GM18520 (cell line): ENCODE data around the gene A3GALT2.
A peak's percentile ranks its signal among the peaks of the same experiment; 100 is the strongest.
"Not testable (repeated sequence)": the region's sequence is repeated elsewhere in the genome, so short reads cannot be mapped to it uniquely, and the experiment has no call there.

Experiments used
- ATAC-seq: cut with Tn5 transposase; IDR thresholded peaks from one replicate; pipeline ENCODE4 v1.9.1; 2021; ENCODE audit not compliant: unreplicated experiment

The A3GALT2 gene

GRCh38 chr1:33316601-33317000 lies 4.3 kb downstream of the A3GALT2 start:
- no peak for ATAC-seq

GRCh38 chr1:33314416-33314815 lies 6.5 kb downstream of the A3GALT2 start:
- ATAC-seq: no peak

GRCh38 chr1:33312413-33312749 lies 8.5 kb downstream of the A3GALT2 start:
- no peak for ATAC-seq

DNA sequence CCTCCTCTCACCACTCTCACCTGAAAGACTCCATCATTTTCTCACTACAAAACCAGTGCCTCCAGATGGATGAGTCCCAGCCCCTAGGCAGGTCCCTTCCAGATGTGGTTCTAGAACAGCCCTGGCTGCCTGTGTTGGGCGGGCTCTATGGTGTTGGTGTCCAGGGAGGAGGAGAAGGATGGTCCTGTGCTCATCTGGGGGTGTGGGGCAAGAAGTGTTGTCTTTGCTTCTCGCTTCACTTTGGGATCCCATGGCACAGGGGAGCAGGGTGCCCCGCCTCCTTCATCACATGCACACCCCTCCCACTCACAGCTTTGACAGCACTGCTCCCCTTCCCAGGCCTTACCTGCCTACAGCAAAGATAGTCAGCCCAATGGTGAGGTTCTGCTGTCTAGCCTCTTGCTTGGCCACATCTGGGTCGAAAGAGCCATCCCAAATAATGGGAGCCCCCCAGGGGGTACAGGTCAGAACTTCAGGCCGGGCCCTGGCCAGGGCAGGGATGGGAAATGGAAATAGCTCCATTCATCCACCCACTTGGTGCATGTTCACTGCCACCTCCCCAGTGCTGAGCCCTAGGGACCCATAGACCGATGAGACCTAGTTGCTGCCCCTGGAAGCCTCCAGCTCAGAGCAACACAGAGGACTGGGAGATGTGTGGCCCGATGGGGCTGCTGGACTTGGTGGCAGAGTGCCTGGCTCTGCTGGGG lies 9.0 kb downstream of the A3GALT2 start:
- no peak for ATAC-seq

- ATAC-seq: no peak
Observed at GRCh38 chr1:33310702-33311101, 10.2 kb downstream of the A3GALT2 start.

- ATAC-seq: not testable (repeated sequence)
Observed at GRCh38 chr1:33309351-33309750, 11.5 kb downstream of the A3GALT2 start.

DNA sequence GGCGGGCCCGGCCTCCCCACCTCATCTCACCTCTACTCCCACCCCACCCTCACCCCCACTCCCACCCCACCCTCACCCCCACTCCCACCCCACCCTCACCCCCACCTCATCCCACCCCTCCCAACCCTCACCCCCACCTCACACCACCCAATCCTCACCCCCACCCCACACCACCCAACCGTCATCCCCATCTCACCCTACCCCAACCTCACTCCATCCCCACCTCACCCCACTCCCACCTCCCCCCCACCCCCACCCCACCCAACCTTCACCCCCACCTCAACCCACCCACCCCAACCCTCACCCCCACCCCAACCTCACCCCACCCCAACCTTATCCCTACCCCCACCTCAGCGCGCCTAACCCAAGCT lies 13.4 kb downstream of the A3GALT2 start:
- ATAC-seq: no peak

GRCh38 chr1:33306653-33307493 lies 14.0 kb downstream of the A3GALT2 start:
- no peak for ATAC-seq

DNA sequence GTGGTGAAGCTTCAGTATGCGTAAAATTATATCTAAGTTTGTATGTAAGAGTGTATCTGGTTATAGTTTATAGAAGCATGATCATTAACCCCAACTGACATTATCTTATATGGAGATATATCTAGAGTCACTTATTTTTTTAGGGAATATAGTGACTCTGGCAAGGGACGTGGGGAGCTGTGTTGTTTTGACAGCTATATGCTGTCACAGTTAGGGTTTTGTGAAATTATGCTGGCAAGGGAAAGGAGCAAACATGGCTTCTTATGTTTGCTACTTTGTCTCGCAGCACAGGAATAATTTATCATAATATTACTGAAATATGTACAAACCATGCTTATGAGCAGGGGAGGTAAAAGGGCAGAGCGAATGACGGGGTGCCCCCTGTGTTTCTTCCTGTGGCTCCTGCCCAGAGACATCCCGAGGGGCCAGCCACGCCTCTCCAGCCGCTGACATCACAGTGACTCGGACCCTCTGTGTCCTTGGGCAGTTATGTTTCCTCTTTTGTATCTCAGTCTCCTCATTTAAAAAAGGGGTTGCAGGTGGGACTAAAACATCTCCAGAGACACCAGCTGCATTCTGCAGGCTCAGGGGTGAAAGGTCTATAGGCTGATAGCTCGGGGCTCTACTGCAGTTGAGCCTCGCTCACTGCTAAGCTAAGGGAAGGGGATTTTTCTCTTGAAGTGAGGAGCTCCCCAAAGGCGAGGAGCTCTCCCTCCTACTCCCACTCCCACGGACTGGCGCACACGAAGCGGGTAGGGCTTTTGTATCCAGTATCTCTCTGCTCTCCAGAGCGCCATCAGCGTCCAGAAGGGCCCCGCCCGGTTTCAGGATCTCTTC lies 14.9 kb downstream of the A3GALT2 start:
- no peak for ATAC-seq

DNA sequence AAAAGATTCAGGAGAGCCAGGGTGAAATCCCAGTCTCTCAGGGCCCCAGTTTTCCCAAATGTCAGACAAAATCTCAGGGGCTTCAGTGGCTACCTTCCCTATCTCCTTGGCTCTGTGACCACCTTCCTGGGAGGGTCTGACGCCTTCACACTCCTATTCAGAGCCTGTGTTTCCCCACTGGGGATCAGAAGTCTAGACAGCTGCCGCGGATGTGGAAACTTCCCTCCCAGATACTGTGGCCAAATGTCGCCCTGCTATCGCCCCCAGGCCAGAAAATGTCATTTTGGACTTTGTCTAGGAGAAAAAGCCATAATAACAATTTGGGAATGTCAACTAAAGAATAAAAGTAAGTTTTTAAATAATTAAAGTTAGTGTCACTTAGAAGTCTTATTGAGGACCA lies 15.9 kb downstream of the A3GALT2 start:
- no peak for ATAC-seq

DNA sequence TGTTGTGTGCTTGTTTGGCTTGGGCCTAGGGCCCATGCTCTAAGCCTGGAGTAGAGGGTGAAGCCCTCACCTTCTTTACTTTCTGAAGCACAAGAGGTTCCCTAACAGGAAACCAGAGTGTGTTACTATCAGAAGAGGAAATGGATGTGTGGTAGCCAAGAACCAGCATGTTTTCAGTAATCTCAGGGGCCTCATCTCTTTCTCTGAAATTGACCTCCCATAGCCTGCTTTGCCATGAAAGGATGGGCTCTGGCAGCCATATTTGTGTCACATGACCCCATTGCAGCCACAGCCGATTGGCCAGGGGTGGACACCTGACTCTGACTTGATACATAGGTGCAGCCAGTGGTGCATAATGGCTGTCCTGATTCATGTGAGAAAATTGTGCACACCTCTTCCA lies 18.6 kb downstream of the A3GALT2 start:
- no peak for ATAC-seq

DNA sequence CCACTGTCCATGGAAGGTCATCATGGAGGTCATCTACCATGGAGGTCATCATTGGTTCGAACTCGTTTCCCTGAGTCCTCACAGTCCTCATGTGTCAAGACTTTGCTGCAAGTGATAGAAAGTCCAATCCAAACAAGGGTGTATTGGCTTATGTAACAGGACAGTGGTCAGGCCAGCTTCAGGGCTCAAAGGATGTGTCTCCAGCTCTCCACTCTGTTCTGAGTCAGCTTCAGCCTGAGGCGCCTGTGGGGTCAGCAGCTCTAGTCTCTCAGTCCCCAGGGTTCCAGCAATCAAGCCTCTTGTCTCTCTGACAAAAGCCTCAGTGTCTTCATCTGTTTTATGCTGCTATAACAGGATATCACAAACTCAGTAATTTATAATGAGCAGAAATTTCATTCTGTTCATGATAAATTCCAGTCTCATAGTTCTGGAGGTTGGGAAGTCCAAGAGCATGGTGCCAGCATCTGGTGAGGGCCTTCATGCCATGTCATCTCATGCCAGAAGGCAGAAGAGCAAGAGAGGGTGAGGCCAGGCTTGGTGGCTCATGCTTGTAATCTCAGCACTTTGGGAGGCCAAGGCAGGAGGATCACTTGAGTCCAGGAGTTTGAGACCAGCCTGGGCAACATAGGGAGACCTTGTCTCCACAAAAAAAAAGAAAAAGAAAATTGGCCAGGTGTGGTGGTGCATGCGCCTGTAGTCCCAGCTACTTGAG lies 19.5 kb downstream of the A3GALT2 start:
- no peak for ATAC-seq

- ATAC-seq: no peak
Observed at GRCh38 chr1:33300673-33301072, 20.2 kb downstream of the A3GALT2 start.

DNA sequence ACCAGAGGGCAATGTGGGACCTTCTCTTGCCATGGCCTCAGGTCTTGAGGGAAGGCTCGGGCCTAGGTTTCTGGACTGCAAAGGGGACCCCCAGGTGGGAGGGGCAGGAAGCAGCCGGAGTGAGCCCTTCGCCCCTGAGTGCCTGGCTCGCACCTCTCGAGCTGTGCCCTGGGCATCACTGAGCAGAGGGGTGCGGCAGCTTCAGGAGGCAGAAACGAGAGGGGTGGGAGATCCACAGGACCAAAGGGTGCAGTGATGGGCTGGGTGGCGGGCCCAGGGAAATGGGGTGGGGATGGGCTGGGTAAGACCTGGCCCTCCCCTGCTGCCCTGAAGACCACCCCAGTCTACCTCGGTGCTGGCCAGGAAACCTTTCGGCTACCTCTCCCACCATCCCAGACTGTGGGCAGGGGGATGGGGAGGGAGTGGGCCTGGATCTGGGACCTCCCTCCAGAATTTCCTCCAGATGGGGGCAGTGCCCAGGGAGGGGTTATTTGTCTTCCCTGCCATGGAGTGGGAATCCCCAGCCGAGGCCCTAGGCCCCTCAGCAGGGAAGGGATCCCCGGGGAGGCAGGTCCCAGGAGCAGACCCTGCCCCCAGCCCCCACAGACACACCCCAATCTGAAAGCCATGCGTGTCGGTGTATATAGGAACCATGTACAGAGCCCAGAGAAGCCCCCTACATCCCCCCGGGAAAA lies 21.3 kb downstream of the A3GALT2 start:
- no peak for ATAC-seq

DNA sequence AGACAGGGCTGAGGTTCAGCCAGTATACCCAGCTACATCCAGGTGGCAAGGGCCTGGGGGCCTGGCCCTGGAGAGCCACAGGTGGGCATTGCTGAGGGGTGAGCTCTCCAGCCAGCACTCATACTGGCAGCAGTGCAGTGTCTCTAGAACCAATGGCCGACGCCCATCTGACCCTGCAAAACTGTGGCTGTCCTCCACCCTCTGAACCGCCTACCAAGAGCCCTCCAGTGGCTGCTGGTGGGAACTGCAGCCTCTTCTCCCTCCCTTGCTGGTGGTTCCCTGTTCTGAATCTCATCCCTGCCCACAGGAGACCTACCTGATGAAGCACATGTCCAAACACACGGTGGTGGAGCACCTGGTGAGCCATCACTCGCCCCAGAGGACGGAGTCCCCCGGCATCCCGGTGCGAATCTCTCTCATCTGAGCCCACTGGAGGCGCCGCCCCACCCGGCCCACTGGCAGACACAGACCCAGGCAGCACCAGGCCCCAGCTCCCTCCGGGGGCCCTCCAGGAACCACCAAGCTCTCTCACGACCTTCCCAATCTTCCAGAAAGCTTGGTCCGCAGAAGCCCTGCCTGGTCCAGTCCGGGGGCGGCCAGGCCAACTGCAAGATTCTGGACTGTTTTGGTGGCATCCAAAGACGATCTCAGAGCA lies 22.1 kb downstream of the A3GALT2 start:
- no peak for ATAC-seq

- ATAC-seq: no peak
Observed at GRCh38 chr1:33297911-33298622, 22.8 kb downstream of the A3GALT2 start.

DNA sequence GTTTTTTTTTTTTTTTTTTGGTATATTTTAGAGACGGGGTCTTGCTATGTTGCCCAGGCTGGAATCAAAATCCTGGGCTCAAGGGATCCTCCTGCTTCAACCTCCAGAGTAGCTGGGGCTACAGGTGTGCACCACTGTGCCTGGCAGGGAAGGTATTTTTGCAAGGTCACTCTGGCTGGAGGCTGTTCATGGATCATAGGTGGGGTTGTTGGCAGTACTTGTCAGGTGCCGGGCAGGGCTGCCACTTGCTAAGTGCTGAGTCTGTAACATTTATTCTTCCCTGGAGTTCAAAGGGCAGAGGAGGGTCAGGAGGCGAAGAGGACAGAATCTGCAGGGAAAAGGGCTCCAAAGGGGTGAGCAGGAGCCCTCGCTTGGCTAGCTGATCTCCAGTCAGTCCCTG lies 24.1 kb downstream of the A3GALT2 start:
- ATAC-seq: no peak

GRCh38 chr1:33296082-33296458 lies 24.8 kb downstream of the A3GALT2 start:
- no peak for ATAC-seq

- ATAC-seq: peak; percentile 55
Observed at GRCh38 chr1:33295450-33296081, 25.3 kb downstream of the A3GALT2 start.
